Regular cardiac myocyte (primary cell): Measurements from ENCODE around the gene TMEM42. TPM values are rescaled to one million over a fixed set of nuclear protein-coding genes. Genes with fewer than 3 reads are reported as not detected.

ENCODE experiments used
- total RNA-seq: library from RNA; depleted of rRNA; stranded (reverse); fragments of >200 nt; gene quantifications from 2 replicates; pipeline ENCODE4 v1.2.3, GENCODE V29; 2014

TMEM42 gene
- 13.8 and 18.3 TPM in 2 replicates for total RNA-seq

GRCh38 chr3:44861412-44862225, at the start of gene TMEM42:
Gene TMEM42 (plus strand): TSS chr3:44861912. CDS start chr3:44861925, 13 bp downstream.

GRCh38 chr3:44874308-44874707, 12.6 kb downstream of the TMEM42 start, which contains the start of gene TGM4:
Gene TGM4 (plus strand): TSS chr3:44874608. CDS start chr3:44874679, 71 bp downstream.

Other genes with a start within 250 kb of the TMEM42 start
- gene ZNF197, start 236.9 kb upstream of the TMEM42 start, total RNA-seq: 16.9 and 17.8 TPM in 2 replicates
- gene ZNF35, start 213.2 kb upstream of the TMEM42 start, total RNA-seq: 9.9 and 12.1 TPM in 2 replicates
- gene ZNF502, start 149.3 kb upstream of the TMEM42 start, total RNA-seq: 4.0 and 5.9 TPM in 2 replicates
- 4.5 and 5.2 TPM in 2 replicates for gene ZNF501, start 132.3 kb upstream of the TMEM42 start, total RNA-seq
- 16.9 and 22.0 TPM in 2 replicates for gene KIAA1143, start 100.3 kb upstream of the TMEM42 start, total RNA-seq
- gene KIF15, start 100.1 kb upstream of the TMEM42 start, total RNA-seq: 3.1 and 19.0 TPM in 2 replicates
- not detected in 2 replicates for gene TGM4, start 12.7 kb downstream of the TMEM42 start, total RNA-seq
- 36.4 and 42.0 TPM in 2 replicates for gene ZDHHC3, start 114.3 kb downstream of the TMEM42 start, total RNA-seq
- gene EXOSC7, start 114.3 kb downstream of the TMEM42 start, total RNA-seq: 47.6 and 54.1 TPM in 2 replicates
- gene CLEC3B, start 164.4 kb downstream of the TMEM42 start, total RNA-seq: 3.8 and 23.7 TPM in 2 replicates